Mesothelial cell of epicardium (in vitro differentiated cells): ENCODE results near the gene CLCN1. TPM values are rescaled to one million over a fixed set of nuclear protein-coding genes. Genes with fewer than 3 reads are reported as not detected.

Source experiments
- DNase-seq, 2 experiments: peaks; one replicate each; pipeline ENCODE4 v3.0.0; 2021; ENCODE audit warnings: low spot score in 2 of 2; ENCODE audit not compliant: unreplicated experiment in 2 of 2
- H3K27ac Mint-ChIP-seq: 2 replicates; pipeline ENCODE4 v1.8.0; 2021; ENCODE audit warnings: mixed read lengths
- H3K27me3 Mint-ChIP-seq: 2 replicates; pipeline ENCODE4 v1.8.0; 2021; ENCODE audit warnings: low read depth, mixed read lengths
- H3K36me3 Mint-ChIP-seq: 2 replicates; pipeline ENCODE4 v1.8.0; 2021; ENCODE audit warnings: mixed read lengths
- H3K4me1 Mint-ChIP-seq: 2 replicates; pipeline ENCODE4 v1.8.0; 2021; ENCODE audit warnings: mixed read lengths
- H3K4me3 Mint-ChIP-seq: 2 replicates; pipeline ENCODE4 v1.8.0; 2021; ENCODE audit warnings: mild to moderate bottlenecking, moderate library complexity, mixed read lengths
- H3K9me3 Mint-ChIP-seq: 2 replicates; pipeline ENCODE4 v1.8.0; 2021; ENCODE audit warnings: mixed read lengths
- CTCF ChIP-seq: fragments of 200-600 bp; sonication (generic); IDR thresholded peaks from one replicate; pipeline ENCODE4 v1.5.0; 2021; ENCODE audit warnings: antibody characterized with exemption; ENCODE audit not compliant: unreplicated experiment
- total RNA-seq: library from RNA; stranded (reverse); gene quantifications from 3 replicates; pipeline ENCODE4 v1.2.1, GENCODE V29; 2021

Gene CLCN1
- 0.07 to 0.16 TPM (median 0.11 TPM) in 3 replicates for total RNA-seq

- no peak within 1 kb of the TSS for H3K27ac Mint-ChIP-seq
These were observed at the start of gene CLCN1 for GRCh38 chr7:143315776-143316175. CLCN1 (plus strand) TSS chr7:143316111; CDS start chr7:143316213, 102 bp downstream.

GRCh38 chr7:143269251-143269650 is 46.7 kb upstream of the CLCN1 start:
- Mint-ChIP-seq H3K27ac (no peak overlapping the region), H3K36me3 (peaks cover 6% of the 10 kb centered on the region), H3K27me3 (no peaks in the 10 kb centered on the region), H3K4me1 (peaks cover 5% of the 10 kb centered on the region), H3K4me3 (no peak overlapping the region), H3K9me3 (no peaks in the 10 kb centered on the region)
- DNase-seq = no peak
- no peak for TF ChIP-seq CTCF

More at GRCh38 chr7:143315776-143316175, at the start of gene CLCN1:
- H3K4me3 Mint-ChIP-seq = no peak within 1 kb of the TSS
- no peaks in the 10 kb centered on the region for H3K27me3 Mint-ChIP-seq
- no peak for DNase-seq
- H3K4me1 Mint-ChIP-seq = peaks cover 12% of the 10 kb centered on the region
- no peak for TF ChIP-seq CTCF
- H3K36me3 Mint-ChIP-seq = peaks cover 7% of the 10 kb centered on the region
- H3K9me3 Mint-ChIP-seq = no peaks in the 10 kb centered on the region

GRCh38 chr7:143271240-143271639 is 44.7 kb upstream of the CLCN1 start:
- no peaks in the 10 kb centered on the region for H3K4me1 Mint-ChIP-seq
- H3K9me3 Mint-ChIP-seq = no peaks in the 10 kb centered on the region
- no peaks in the 10 kb centered on the region for H3K27me3 Mint-ChIP-seq
- no peak for TF ChIP-seq CTCF
- H3K36me3 Mint-ChIP-seq = peaks cover 6% of the 10 kb centered on the region
- DNase-seq = no peak
- no peak overlapping the region for H3K4me3 Mint-ChIP-seq
- no peak overlapping the region for H3K27ac Mint-ChIP-seq

GRCh38 chr7:143272871-143273270 is 43.0 kb upstream of the CLCN1 start:
- no peaks in the 10 kb centered on the region for H3K9me3 Mint-ChIP-seq
- H3K4me1 Mint-ChIP-seq = no peaks in the 10 kb centered on the region
- DNase-seq = no peak
- no peak overlapping the region for H3K4me3 Mint-ChIP-seq
- TF ChIP-seq CTCF = no peak
- no peak overlapping the region for H3K27ac Mint-ChIP-seq
- peaks cover 6% of the 10 kb centered on the region for H3K36me3 Mint-ChIP-seq
- no peaks in the 10 kb centered on the region for H3K27me3 Mint-ChIP-seq

- H3K27me3 Mint-ChIP-seq = no peaks in the 10 kb centered on the region
- H3K27ac Mint-ChIP-seq = peak overlapping the region; percentile 86
- TF ChIP-seq CTCF = no peak
- no peaks in the 10 kb centered on the region for H3K36me3 Mint-ChIP-seq
- no peak for DNase-seq
- H3K9me3 Mint-ChIP-seq = no peaks in the 10 kb centered on the region
- H3K4me3 Mint-ChIP-seq = no peak overlapping the region
- H3K4me1 Mint-ChIP-seq = peaks cover 33% of the 10 kb centered on the region
These were observed 36.5 kb upstream of the CLCN1 start for GRCh38 chr7:143279186-143280098.
